Endothelial cell of umbilical vein (primary cell): Measurements from ENCODE around the gene MINK1. TPM values are rescaled to one million over a fixed set of nuclear protein-coding genes. Genes with fewer than 3 reads are reported as not detected.

ENCODE experiments used
- BruUV-seq: library from RNA; stranded (reverse); fragments of 400-500 nt; replicated peaks from 2 replicates; lab custom pipeline; 2021; lab: Mats Ljungman, UMichigan
- CTCF ChIA-PET: fragments of 300-600, 350-600 bp; sonication (Branson Sonifier 250); formaldehyde crosslinking; loops from one replicate; lab custom pipeline; 2021; ENCODE audit warnings: antibody characterized with exemption, inconsistent platforms; lab: Charles Lee
- POLR2A ChIA-PET: fragments of 300-600, 350-600 bp; sonication (Branson Sonifier 250); formaldehyde crosslinking; loops from one replicate; lab custom pipeline; 2021; ENCODE audit warnings: antibody characterized with exemption, inconsistent platforms; lab: Charles Lee
- DNase-seq: peaks from one replicate; pipeline ENCODE4 v3.0.0-alpha.2; 2011; ENCODE audit warnings: low read depth, low spot score
- FAIRE-seq: peaks from 2 replicates; lab custom pipeline; 2011; peaks lifted over from hg19 to GRCh38; lab: Jason Lieb, UNC
- H2AFZ ChIP-seq: 2 replicates; pipeline ENCODE4 v1.6.0; 2012; ENCODE audit warnings: low read depth, low read length, control low read depth, inconsistent platforms
- H3K27ac ChIP-seq: 2 replicates; pipeline ENCODE4 v1.5.1; 2011; ENCODE audit warnings: low read depth, mild to moderate bottlenecking, control low read depth, low read length, moderate library complexity; ENCODE audit not compliant: insufficient read depth
- H3K27me3 ChIP-seq, 2 experiments: 2 replicates each; pipeline versions ENCODE4 v1.6.0 to v1.6.1; 2011; ENCODE audit warnings: low read length in 2 of 2, mixed read lengths in 1 of 2; ENCODE audit not compliant: control insufficient read depth in 2 of 2, insufficient read depth in 2 of 2
- H3K36me3 ChIP-seq, 2 experiments: 2 replicates in 1 of 2; 3 replicates in 1 of 2; pipeline ENCODE4 v1.5.1; 2011; ENCODE audit warnings: low read length in 2 of 2, mild to moderate bottlenecking in 1 of 2, moderate library complexity in 1 of 2; ENCODE audit not compliant: control insufficient read depth in 2 of 2, insufficient read depth in 2 of 2; ENCODE audit errors: extremely low read depth in 1 of 2
- H3K4me1 ChIP-seq: 3 replicates; pipeline ENCODE4 v1.5.1; 2011; ENCODE audit warnings: mild to moderate bottlenecking, low read length; ENCODE audit not compliant: control insufficient read depth, insufficient read depth; ENCODE audit errors: extremely low read depth
- H3K4me2 ChIP-seq: 2 replicates; pipeline ENCODE4 v1.6.1; 2011; ENCODE audit warnings: low read length, control low read depth, mixed read lengths; ENCODE audit not compliant: insufficient read depth
- H3K4me3 ChIP-seq, 3 experiments: fragments of 200-600 bp in 1 of 3; sonication (generic), shearing (Covaris generic) in 1 of 3; replicated peaks in 1 of 3; 2 replicates each; pipeline ENCODE4 v1.5.1; 2011 to 2016; ENCODE audit warnings: control low read depth in 3 of 3, low read length in 3 of 3, mild to moderate bottlenecking in 2 of 3, inconsistent platforms in 1 of 3, low read depth in 1 of 3, moderate library complexity in 1 of 3; ENCODE audit not compliant: insufficient read depth in 1 of 3
- H3K79me2 ChIP-seq: 2 replicates; pipeline ENCODE4 v1.6.0; 2012; ENCODE audit warnings: low read length, inconsistent platforms; ENCODE audit not compliant: control insufficient read depth, insufficient read depth
- H3K9ac ChIP-seq: replicated peaks from 2 replicates; pipeline ENCODE3; 2011; ENCODE audit warnings: low read length, control low read depth; ENCODE audit not compliant: insufficient read depth; ENCODE audit errors: extremely low read depth
- H3K9me1 ChIP-seq: replicated peaks from 3 replicates; pipeline ENCODE4 v1.6.0; 2011; ENCODE audit warnings: mild to moderate bottlenecking, low read length; ENCODE audit not compliant: control insufficient read depth, insufficient read depth; ENCODE audit errors: extremely low read depth
- H3K9me3 ChIP-seq: replicated peaks from 2 replicates; pipeline ENCODE4 v1.5.1; 2012; ENCODE audit warnings: low read length, inconsistent platforms; ENCODE audit not compliant: control insufficient read depth, insufficient read depth
- H4K20me1 ChIP-seq: replicated peaks from 2 replicates; pipeline ENCODE3; 2011; ENCODE audit warnings: mild to moderate bottlenecking, low read length; ENCODE audit not compliant: control insufficient read depth, insufficient read depth; ENCODE audit errors: extremely low read depth
- CTCF ChIP-seq, 2 donors: IDR thresholded peaks; 1 replicate in 1 of 2; 2 replicates in 1 of 2; pipeline ENCODE4 v1.5.1; 2011; ENCODE audit warnings: low read length in 2 of 2, mild to moderate bottlenecking in 2 of 2, moderate library complexity in 2 of 2, control low read depth in 1 of 2, inconsistent platforms in 1 of 2, low read depth in 1 of 2; ENCODE audit not compliant: insufficient read depth in 1 of 2; ENCODE audit errors: extremely low read depth in 1 of 2
- EZH2 ChIP-seq: IDR thresholded peaks from 2 replicates; pipeline ENCODE4 v1.6.1; 2012; ENCODE audit warnings: borderline replicate concordance, low read depth, mild to moderate bottlenecking, moderate library complexity, low read length, inconsistent platforms; ENCODE audit not compliant: severe bottlenecking
- FOS ChIP-seq: IDR thresholded peaks from 2 replicates; pipeline ENCODE4 v1.6.1; 2011; ENCODE audit warnings: mild to moderate bottlenecking, low read length, moderate library complexity, borderline replicate concordance; ENCODE audit not compliant: insufficient read depth
- GATA2 ChIP-seq: IDR thresholded peaks from 2 replicates; pipeline ENCODE4 v1.7.0; 2011; ENCODE audit warnings: low read depth, mild to moderate bottlenecking, moderate library complexity, mixed read lengths, low read length; ENCODE audit not compliant: insufficient read length, insufficient read depth
- JUN ChIP-seq: IDR thresholded peaks from 2 replicates; pipeline ENCODE4 v1.6.1; 2011; ENCODE audit warnings: borderline replicate concordance, low read depth; ENCODE audit not compliant: insufficient read length, insufficient read depth
- MAX ChIP-seq: IDR thresholded peaks from 2 replicates; pipeline ENCODE4 v1.6.1; 2011; ENCODE audit not compliant: insufficient read depth, insufficient read length
- MYC ChIP-seq: IDR thresholded peaks from one replicate; pipeline ENCODE4 v1.6.1; 2011; ENCODE audit warnings: mild to moderate bottlenecking, low read depth, low read length
- POLR2A ChIP-seq: IDR thresholded peaks from 2 replicates; pipeline ENCODE4 v1.6.1; 2012; ENCODE audit warnings: low read depth, mild to moderate bottlenecking, control low read depth, low read length
- POLR2AphosphoS5 ChIP-seq: IDR thresholded peaks from 2 replicates; pipeline ENCODE4 v1.6.1; 2012; ENCODE audit warnings: low read depth, mild to moderate bottlenecking, control low read depth, low read length, moderate library complexity; ENCODE audit not compliant: insufficient read depth
- dilution Hi-C: fragments of 300-500 bp; cut with MboI; formaldehyde crosslinking; loops from one replicate; pipeline ENCODE4 v1.15.0; 2019; ENCODE audit warnings: low sequenced_read_pairs; ENCODE audit not compliant: extremely low pct_ligation_motif_present
- intact Hi-C: fragments of 100-400 bp; cut with micrococcal nuclease; formaldehyde crosslinking; loops from one replicate; pipeline ENCODE4 v1.10.0; 2022
- polyA plus RNA-seq, 4 experiments: library from polyadenylated mRNA; depleted of rRNA in 3 of 4; stranded (reverse) in 3 of 4; unstranded in 1 of 4; fragments of >200 nt; gene quantifications; 2 replicates each; pipeline versions ENCODE4 v1.2.1 to v1.2.3, GENCODE V29; 2011 to 2012; ENCODE audit warnings: missing spikeins in 1 of 4
- total RNA-seq: library from RNA; stranded (reverse); gene quantifications from 2 replicates; pipeline ENCODE4 v1.2.3, GENCODE V29; 2021

Gene MINK1
- total and polyA plus RNA-seq, 2 donors (not counting 3 experiments of a cell fraction or from before 2014, with no cell fraction given), result 53.6 to 89.4 TPM

DNA sequence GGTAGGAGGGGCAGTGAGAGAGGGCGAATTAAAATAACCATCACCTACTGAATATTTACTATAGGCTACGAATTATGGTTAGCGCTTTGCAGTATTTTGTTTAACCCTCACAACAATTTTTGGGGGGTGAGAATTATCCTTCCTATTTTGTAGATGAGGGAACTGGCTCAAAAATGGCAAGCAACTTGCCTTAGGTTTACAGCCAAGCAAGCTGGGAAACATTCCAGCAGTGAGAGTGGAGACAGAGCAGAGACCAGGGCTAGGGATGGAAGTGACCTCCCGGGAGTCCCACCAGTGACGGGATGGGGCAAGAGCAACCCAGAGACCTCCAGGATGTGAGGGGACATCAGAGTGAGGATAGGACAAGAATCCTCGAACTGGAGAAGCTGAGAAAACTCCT is 46.6 kb upstream of the MINK1 start:
- no peak overlapping the region for H3K27ac ChIP-seq
- no peak overlapping the region for H2AFZ ChIP-seq
- DNase-seq, result no peak
- H3K4me2 ChIP-seq, result peak overlapping the region; percentile 31
- no peak overlapping the region for H3K9ac ChIP-seq
- H3K36me3 ChIP-seq, result no peaks in the 10 kb centered on the region
- intact Hi-C loops (loop anchor here (2.0 to 5.0 kb wide), 2 partner anchors 56 to 116 kb away; partner anchors contain the start of genes CHRNE and MED11), dilution Hi-C loops (no loop called here)
- POLR2A ChIA-PET, result no interaction called here
- no peaks in the 10 kb centered on the region for H4K20me1 ChIP-seq
- H3K9me1 ChIP-seq, result no peaks in the 10 kb centered on the region
- no TSS peak for BruUV-seq
- CTCF ChIA-PET, result interaction anchor here (0.5 to 5.9 kb wide), 14 partner anchors 9 to 117 kb away, joined by 3 to 65 read pairs (median 4); partner anchors contain the start of genes ARRB2, C17orf107, CHRNE and PLD2
- peaks cover 24% of the 10 kb centered on the region for H3K4me1 ChIP-seq
- H3K79me2 ChIP-seq, result no peaks in the 10 kb centered on the region
- peak; percentile 8 for FAIRE-seq
- H3K9me3 ChIP-seq, result no peaks in the 10 kb centered on the region
- no peak overlapping the region for H3K4me3 ChIP-seq
- H3K27me3 ChIP-seq, result peaks cover 16 to 24% of the 10 kb centered on the region in 2 experiments
- TF ChIP-seq GATA2, result no peak
- TF ChIP-seq POLR2AphosphoS5, result no peak
- TF ChIP-seq EZH2, result no peak
- TF ChIP-seq MAX, result no peak
- no peak for TF ChIP-seq CTCF (IDR thresholded peaks at IDR 0.05; ENCODE audit: extremely low read depth in 1 of 2, insufficient read depth in 1 of 2, low read depth in 1 of 2, low read length in 2 of 2)
- no peak for TF ChIP-seq POLR2A
- TF ChIP-seq FOS, result no peak
- TF ChIP-seq JUN, result no peak
- no peak for TF ChIP-seq MYC
